ENCODE data around the gene ZC3HAV1.

- TF ChIP-seq CTCF (optimal IDR thresholded peaks at IDR 0.05 in 1 of 3, IDR thresholded peaks at IDR 0.05 in 1 of 3, conservative IDR thresholded peaks at IDR 0.05 in 1 of 3; ENCODE audit: extremely low read depth in 1 of 3, insufficient read depth in 2 of 3, low read length in 3 of 3): no peak
- no peak for TF ChIP-seq EZH2 (IDR thresholded peaks at IDR 0.05; ENCODE audit: low read length)
Observed at GRCh38 chr7:139109188-139109982, at the start of gene ZC3HAV1.
